Measurements from ENCODE around the gene RAB34.

RAB34 gene

GRCh38 chr17:28740406-28741357 lies 23.0 kb upstream of the RAB34 start:
- H4K20me1 ChIP-seq (ENCODE audit: insufficient read depth, low read length, poor library complexity, severe bottlenecking): peaks cover 6% of the 10 kb centered on the region
- H3K36me3 ChIP-seq (ENCODE audit: insufficient read depth, low read length): no peaks in the 10 kb centered on the region
- peaks cover 25% of the 10 kb centered on the region for H3K4me1 ChIP-seq (ENCODE audit: insufficient read depth, low read length, poor library complexity, severe bottlenecking)
- H3K79me2 ChIP-seq (ENCODE audit: insufficient read depth, low read length): peaks cover 18% of the 10 kb centered on the region
- no peaks in the 10 kb centered on the region for H3K27me3 ChIP-seq (ENCODE audit: insufficient read depth, low read length, poor library complexity, severe bottlenecking)
- H2AFZ ChIP-seq (ENCODE audit: low read length): no peak overlapping the region
- H3F3A ChIP-seq (ENCODE audit: low read depth): no peaks in the 10 kb centered on the region
- no peaks in the 10 kb centered on the region for H3K9me2 ChIP-seq (replicated peaks; ENCODE audit: low read depth, low read length)
- TF ChIP-seq CTCF (conservative IDR thresholded peaks at IDR 0.05; ENCODE audit: low read length) (no peak), EZH2phosphoT487 (IDR thresholded peaks at IDR 0.05; ENCODE audit: borderline replicate concordance) (no peak)
- no peaks in the 10 kb centered on the region for H3K9me3 ChIP-seq (ENCODE audit: insufficient read depth, low read depth, low read length)
- H3K9ac ChIP-seq (ENCODE audit: low read depth, low read length, poor library complexity, severe bottlenecking): no peak overlapping the region
- no peak overlapping the region for H3K4me2 ChIP-seq (ENCODE audit: low read depth, low read length, poor library complexity, severe bottlenecking)
- no peak overlapping the region for H3K4me3 ChIP-seq (ENCODE audit: low read length, poor library complexity, severe bottlenecking)

- H2AFZ ChIP-seq (ENCODE audit: low read length): no peak overlapping the region
- H3K9me3 ChIP-seq (ENCODE audit: insufficient read depth, low read depth, low read length): no peaks in the 10 kb centered on the region
- H3K27me3 ChIP-seq (ENCODE audit: insufficient read depth, low read length, poor library complexity, severe bottlenecking): no peaks in the 10 kb centered on the region
- peaks cover 19% of the 10 kb centered on the region for H3K4me1 ChIP-seq (ENCODE audit: insufficient read depth, low read length, poor library complexity, severe bottlenecking)
- H3F3A ChIP-seq (ENCODE audit: low read depth): no peaks in the 10 kb centered on the region
- H4K20me1 ChIP-seq (ENCODE audit: insufficient read depth, low read length, poor library complexity, severe bottlenecking): no peaks in the 10 kb centered on the region
- TF ChIP-seq EZH2phosphoT487 (IDR thresholded peaks at IDR 0.05; ENCODE audit: borderline replicate concordance): no peak
- TF ChIP-seq CTCF (conservative IDR thresholded peaks at IDR 0.05; ENCODE audit: low read length): no peak
- no peaks in the 10 kb centered on the region for H3K9me2 ChIP-seq (replicated peaks; ENCODE audit: low read depth, low read length)
- H3K9ac ChIP-seq (ENCODE audit: low read depth, low read length, poor library complexity, severe bottlenecking): peak overlapping the region; percentile 28
- H3K4me2 ChIP-seq (ENCODE audit: low read depth, low read length, poor library complexity, severe bottlenecking): peak overlapping the region; percentile 2
- no peaks in the 10 kb centered on the region for H3K79me2 ChIP-seq (ENCODE audit: insufficient read depth, low read length)
- H3K4me3 ChIP-seq (ENCODE audit: low read length, poor library complexity, severe bottlenecking): no peak overlapping the region
- no peaks in the 10 kb centered on the region for H3K36me3 ChIP-seq (ENCODE audit: insufficient read depth, low read length)
Observed at GRCh38 chr17:28738680-28739384, 21.2 kb upstream of the RAB34 start.

- no peaks in the 10 kb centered on the region for H3K27me3 ChIP-seq (ENCODE audit: insufficient read depth, low read length, poor library complexity, severe bottlenecking)
- no peaks in the 10 kb centered on the region for H4K20me1 ChIP-seq (ENCODE audit: insufficient read depth, low read length, poor library complexity, severe bottlenecking)
- no peak overlapping the region for H3K4me3 ChIP-seq (ENCODE audit: low read length, poor library complexity, severe bottlenecking)
- H3K9ac ChIP-seq (ENCODE audit: low read depth, low read length, poor library complexity, severe bottlenecking): peak overlapping the region; percentile 28
- H3K36me3 ChIP-seq (ENCODE audit: insufficient read depth, low read length): no peaks in the 10 kb centered on the region
- H3K9me2 ChIP-seq (replicated peaks; ENCODE audit: low read depth, low read length): no peaks in the 10 kb centered on the region
- H2AFZ ChIP-seq (ENCODE audit: low read length): peak overlapping the region; percentile 7; the same call in 1 of the 2 replicates
- H3F3A ChIP-seq (ENCODE audit: low read depth): no peaks in the 10 kb centered on the region
- no peaks in the 10 kb centered on the region for H3K79me2 ChIP-seq (ENCODE audit: insufficient read depth, low read length)
- TF ChIP-seq EZH2phosphoT487 (IDR thresholded peaks at IDR 0.05; ENCODE audit: borderline replicate concordance): no peak
- no peak for TF ChIP-seq CTCF (conservative IDR thresholded peaks at IDR 0.05; ENCODE audit: low read length)
- peaks cover 12% of the 10 kb centered on the region for H3K4me1 ChIP-seq (ENCODE audit: insufficient read depth, low read length, poor library complexity, severe bottlenecking)
- H3K9me3 ChIP-seq (ENCODE audit: insufficient read depth, low read depth, low read length): no peaks in the 10 kb centered on the region
- peak overlapping the region; percentile 2 for H3K4me2 ChIP-seq (ENCODE audit: low read depth, low read length, poor library complexity, severe bottlenecking)
Observed at GRCh38 chr17:28737770-28738679, 20.4 kb upstream of the RAB34 start.
